ENCODE data around the gene ARHGDIB. TPM values are rescaled to one million over a fixed set of nuclear protein-coding genes. Genes with fewer than 3 reads are reported as not detected.

Gene ARHGDIB
- total and polyA plus RNA-seq, 2 of the 13 experiments (the other 11 are each of a cell fraction or from before 2014, with no cell fraction given), result 0.11 to 0.87 TPM

GRCh38 chr12:14904854-14905253, 56.5 kb downstream of the ARHGDIB start:
- DNase-seq (ENCODE audit: low spot score) (no peak), ATAC-seq (no peak), FAIRE-seq (no peak)
- no peak overlapping the region for H3K4me3 ChIP-seq (replicated peaks in 1 of 3; ENCODE audit: insufficient read depth in 1 of 3, low read depth in 2 of 3, low read length in 3 of 3)
- no peaks in the 10 kb centered on the region for H3K9me3 ChIP-seq (ENCODE audit: low read length)
- H3K4me1 ChIP-seq (ENCODE audit: insufficient read depth, low read length), result no peaks in the 10 kb centered on the region
- H3K36me3 ChIP-seq (replicated peaks in 1 of 2; ENCODE audit: control insufficient read depth in 1 of 2, insufficient read depth in 2 of 2, low read length in 2 of 2), result no peaks in the 10 kb centered on the region
- no peak overlapping the region for H3K27ac ChIP-seq (ENCODE audit: extremely low read length, insufficient read depth, low read length)
- H4K20me1 ChIP-seq (ENCODE audit: insufficient read depth, low read length), result no peaks in the 10 kb centered on the region
- H2AFZ ChIP-seq (ENCODE audit: low read length), result no peak overlapping the region
- POLR2A ChIA-PET, result no interaction called here
- H3K79me2 ChIP-seq (ENCODE audit: insufficient read depth, low read length), result no peaks in the 10 kb centered on the region
- CTCF ChIA-PET (ENCODE audit: low intra/inter-chr PET ratio, low total read pairs), result no interaction called here
- H3K9ac ChIP-seq (ENCODE audit: insufficient read depth, low read depth, low read length), result no peak overlapping the region
- BruUV-seq (replicated peaks), result no TSS peak
- in situ Hi-C loops (cut with HindIII; ENCODE audit: extremely low pct_ligation_motif_present, low pct_unique_long_range_greater_than_20kb), result no loop called here
- H3K27me3 ChIP-seq (ENCODE audit: control insufficient read depth in 1 of 2, insufficient read depth in 2 of 2, low read length in 2 of 2), result no peaks in the 10 kb centered on the region
- H3K4me2 ChIP-seq (ENCODE audit: low read depth, low read length), result no peak overlapping the region
- WGBS (ENCODE audit: low lambda C conversion rate), result 45% methylated on average over 8 of the region's 8 CpGs
- intact Hi-C loops (cut with micrococcal nuclease; ENCODE audit: unreplicated experiment), result no loop called here
- TF ChIP-seq WIZ (CRISPR knock-in tag; IDR thresholded peaks at IDR 0.05) (no peak), ZNF318 (CRISPR knock-in tag; IDR thresholded peaks at IDR 0.05) (no peak), ZNF543 (CRISPR knock-in tag; IDR thresholded peaks at IDR 0.05) (no peak), ZFP36L1 (CRISPR knock-in tag; IDR thresholded peaks at IDR 0.05) (no peak), MED8 (CRISPR knock-in tag; IDR thresholded peaks at IDR 0.05; ENCODE audit: insufficient replicate concordance) (no peak), ZBTB42 (CRISPR knock-in tag; IDR thresholded peaks at IDR 0.05) (no peak), SNAPC2 (CRISPR knock-in tag; IDR thresholded peaks at IDR 0.05) (no peak), SAP130 (CRISPR knock-in tag; IDR thresholded peaks at IDR 0.05; ENCODE audit: low read depth) (no peak)
- TF ChIP-seq, protein P1, sequence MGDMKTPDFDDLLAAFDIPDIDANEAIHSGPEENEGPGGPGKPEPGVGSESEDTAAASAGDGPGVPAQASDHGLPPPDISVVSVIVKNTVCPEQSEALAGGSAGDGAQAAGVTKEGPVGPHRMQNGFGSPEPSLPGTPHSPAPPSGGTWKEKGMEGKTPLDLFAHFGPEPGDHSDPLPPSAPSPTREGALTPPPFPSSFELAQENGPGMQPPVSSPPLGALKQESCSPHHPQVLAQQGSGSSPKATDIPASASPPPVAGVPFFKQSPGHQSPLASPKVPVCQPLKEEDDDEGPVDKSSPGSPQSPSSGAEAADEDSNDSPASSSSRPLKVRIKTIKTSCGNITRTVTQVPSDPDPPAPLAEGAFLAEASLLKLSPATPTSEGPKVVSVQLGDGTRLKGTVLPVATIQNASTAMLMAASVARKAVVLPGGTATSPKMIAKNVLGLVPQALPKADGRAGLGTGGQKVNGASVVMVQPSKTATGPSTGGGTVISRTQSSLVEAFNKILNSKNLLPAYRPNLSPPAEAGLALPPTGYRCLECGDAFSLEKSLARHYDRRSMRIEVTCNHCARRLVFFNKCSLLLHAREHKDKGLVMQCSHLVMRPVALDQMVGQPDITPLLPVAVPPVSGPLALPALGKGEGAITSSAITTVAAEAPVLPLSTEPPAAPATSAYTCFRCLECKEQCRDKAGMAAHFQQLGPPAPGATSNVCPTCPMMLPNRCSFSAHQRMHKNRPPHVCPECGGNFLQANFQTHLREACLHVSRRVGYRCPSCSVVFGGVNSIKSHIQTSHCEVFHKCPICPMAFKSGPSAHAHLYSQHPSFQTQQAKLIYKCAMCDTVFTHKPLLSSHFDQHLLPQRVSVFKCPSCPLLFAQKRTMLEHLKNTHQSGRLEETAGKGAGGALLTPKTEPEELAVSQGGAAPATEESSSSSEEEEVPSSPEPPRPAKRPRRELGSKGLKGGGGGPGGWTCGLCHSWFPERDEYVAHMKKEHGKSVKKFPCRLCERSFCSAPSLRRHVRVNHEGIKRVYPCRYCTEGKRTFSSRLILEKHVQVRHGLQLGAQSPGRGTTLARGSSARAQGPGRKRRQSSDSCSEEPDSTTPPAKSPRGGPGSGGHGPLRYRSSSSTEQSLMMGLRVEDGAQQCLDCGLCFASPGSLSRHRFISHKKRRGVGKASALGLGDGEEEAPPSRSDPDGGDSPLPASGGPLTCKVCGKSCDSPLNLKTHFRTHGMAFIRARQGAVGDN (CRISPR knock-in tag; IDR thresholded peaks at IDR 0.05), result no peak
- TF ChIP-seq, protein P2, sequence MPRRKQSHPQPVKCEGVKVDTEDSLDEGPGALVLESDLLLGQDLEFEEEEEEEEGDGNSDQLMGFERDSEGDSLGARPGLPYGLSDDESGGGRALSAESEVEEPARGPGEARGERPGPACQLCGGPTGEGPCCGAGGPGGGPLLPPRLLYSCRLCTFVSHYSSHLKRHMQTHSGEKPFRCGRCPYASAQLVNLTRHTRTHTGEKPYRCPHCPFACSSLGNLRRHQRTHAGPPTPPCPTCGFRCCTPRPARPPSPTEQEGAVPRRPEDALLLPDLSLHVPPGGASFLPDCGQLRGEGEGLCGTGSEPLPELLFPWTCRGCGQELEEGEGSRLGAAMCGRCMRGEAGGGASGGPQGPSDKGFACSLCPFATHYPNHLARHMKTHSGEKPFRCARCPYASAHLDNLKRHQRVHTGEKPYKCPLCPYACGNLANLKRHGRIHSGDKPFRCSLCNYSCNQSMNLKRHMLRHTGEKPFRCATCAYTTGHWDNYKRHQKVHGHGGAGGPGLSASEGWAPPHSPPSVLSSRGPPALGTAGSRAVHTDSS (CRISPR knock-in tag; conservative IDR thresholded peaks at IDR 0.05), result no peak

Data from HepG2 (cell line).